Choroid plexus epithelial cell (primary cell): ENCODE measurements around the gene C2CD2L.
"Not testable (repeated sequence)": the region's sequence is repeated elsewhere in the genome, so short reads cannot be mapped to it uniquely, and the experiment has no call there.

ENCODE experiments used
- DNase-seq: peaks from one replicate; pipeline ENCODE4 v3.0.0-alpha.2; 2010; ENCODE audit warnings: low read depth
- H3K4me3 ChIP-seq: 2 replicates; pipeline ENCODE4 v1.5.1; 2011; ENCODE audit warnings: low read depth, mild to moderate bottlenecking, control low read depth, low read length, moderate library complexity
- TF ChIP-seq, protein P1 (sequence below): conservative IDR thresholded peaks from 2 replicates; pipeline ENCODE4 v1.5.1; 2011; ENCODE audit warnings: low read depth, mild to moderate bottlenecking, control low read depth, inconsistent platforms, low read length, moderate library complexity

C2CD2L gene

DNA sequence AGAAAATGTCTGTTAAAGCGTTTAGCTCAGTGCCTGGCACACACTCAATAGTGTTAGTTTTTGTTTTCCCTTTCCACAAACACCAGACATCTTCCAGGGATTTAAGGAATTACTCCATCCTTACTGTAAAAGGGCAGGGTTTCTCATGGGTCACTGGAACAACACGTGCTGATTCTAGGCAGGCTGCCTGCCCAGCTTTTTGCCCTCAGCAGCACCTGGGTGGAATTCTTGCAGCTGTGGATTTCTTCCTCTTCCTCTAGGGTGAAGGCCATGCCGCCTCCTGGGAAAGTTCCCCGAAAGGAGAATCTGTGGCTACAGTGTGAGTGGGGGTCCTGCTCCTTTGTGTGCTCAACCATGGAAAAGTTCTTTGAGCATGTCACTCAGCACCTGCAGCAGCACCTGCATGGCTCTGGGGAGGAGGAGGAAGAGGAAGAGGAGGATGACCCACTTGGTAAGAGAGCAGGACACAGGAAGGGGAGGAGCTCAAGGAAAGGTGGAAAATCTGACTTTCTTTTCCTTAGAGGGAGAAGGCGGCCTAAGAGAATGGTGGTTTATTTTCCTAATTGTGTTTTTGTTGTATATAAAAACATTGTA, 19.6 kb downstream of the C2CD2L start:
- TF ChIP-seq, protein P1, sequence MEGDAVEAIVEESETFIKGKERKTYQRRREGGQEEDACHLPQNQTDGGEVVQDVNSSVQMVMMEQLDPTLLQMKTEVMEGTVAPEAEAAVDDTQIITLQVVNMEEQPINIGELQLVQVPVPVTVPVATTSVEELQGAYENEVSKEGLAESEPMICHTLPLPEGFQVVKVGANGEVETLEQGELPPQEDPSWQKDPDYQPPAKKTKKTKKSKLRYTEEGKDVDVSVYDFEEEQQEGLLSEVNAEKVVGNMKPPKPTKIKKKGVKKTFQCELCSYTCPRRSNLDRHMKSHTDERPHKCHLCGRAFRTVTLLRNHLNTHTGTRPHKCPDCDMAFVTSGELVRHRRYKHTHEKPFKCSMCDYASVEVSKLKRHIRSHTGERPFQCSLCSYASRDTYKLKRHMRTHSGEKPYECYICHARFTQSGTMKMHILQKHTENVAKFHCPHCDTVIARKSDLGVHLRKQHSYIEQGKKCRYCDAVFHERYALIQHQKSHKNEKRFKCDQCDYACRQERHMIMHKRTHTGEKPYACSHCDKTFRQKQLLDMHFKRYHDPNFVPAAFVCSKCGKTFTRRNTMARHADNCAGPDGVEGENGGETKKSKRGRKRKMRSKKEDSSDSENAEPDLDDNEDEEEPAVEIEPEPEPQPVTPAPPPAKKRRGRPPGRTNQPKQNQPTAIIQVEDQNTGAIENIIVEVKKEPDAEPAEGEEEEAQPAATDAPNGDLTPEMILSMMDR: no peak
- no peak for DNase-seq
- no peak overlapping the region for H3K4me3 ChIP-seq

GRCh38 chr11:119130662-119131061, 23.5 kb downstream of the C2CD2L start:
- DNase-seq: peak; percentile 41
- TF ChIP-seq, protein P1: no peak

GRCh38 chr11:119134389-119134978, 27.3 kb downstream of the C2CD2L start:
- TF ChIP-seq, protein P1: peak; percentile 71
- DNase-seq: peak; percentile 30
- no peak overlapping the region for H3K4me3 ChIP-seq

More at GRCh38 chr11:119130662-119131061, 23.5 kb downstream of the C2CD2L start:
- H3K4me3 ChIP-seq: no peak overlapping the region

- not testable (repeated sequence) for H3K4me3 ChIP-seq, DNase-seq
These were observed 32.1 kb downstream of the C2CD2L start for GRCh38 chr11:119139276-119139675.

DNA sequence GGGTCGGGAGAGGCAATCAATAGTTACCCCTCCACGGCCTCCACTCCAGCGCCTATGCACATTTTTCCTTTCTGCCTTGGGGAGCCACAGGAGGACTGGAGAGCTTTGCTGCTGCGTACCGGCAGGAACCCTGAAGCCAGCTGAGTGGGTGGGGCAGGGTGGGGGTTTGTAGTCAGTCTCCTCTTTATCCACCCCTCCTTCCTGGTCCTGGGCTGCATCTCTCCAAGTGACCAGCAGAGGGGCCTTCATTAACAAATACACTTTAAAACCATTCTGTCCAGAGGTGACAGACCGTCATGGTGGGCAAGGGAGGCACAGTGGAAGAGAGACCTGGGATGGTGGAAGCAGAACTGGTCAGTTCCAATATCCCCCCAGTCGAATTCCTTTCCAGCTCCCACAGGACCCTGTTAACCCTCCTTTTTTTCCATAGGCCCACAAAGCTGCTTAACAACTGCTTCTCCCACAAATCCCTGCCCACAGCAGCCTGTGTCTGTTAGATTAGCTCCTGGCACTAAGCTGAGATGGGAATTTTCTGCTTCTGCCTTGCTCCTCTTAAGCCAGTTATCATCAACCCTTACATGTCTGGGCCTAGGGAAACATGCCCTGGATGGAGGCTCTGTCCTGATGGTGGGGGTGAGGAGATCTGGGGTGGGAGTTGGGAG, 37.8 kb downstream of the C2CD2L start:
- TF ChIP-seq, protein P1: peak; percentile 78
- no peak overlapping the region for H3K4me3 ChIP-seq
- peak; percentile 84 for DNase-seq

- no peak overlapping the region for H3K4me3 ChIP-seq
- TF ChIP-seq, protein P1: no peak
- no peak for DNase-seq
These were observed 38.4 kb downstream of the C2CD2L start for GRCh38 chr11:119145551-119145950.

DNA sequence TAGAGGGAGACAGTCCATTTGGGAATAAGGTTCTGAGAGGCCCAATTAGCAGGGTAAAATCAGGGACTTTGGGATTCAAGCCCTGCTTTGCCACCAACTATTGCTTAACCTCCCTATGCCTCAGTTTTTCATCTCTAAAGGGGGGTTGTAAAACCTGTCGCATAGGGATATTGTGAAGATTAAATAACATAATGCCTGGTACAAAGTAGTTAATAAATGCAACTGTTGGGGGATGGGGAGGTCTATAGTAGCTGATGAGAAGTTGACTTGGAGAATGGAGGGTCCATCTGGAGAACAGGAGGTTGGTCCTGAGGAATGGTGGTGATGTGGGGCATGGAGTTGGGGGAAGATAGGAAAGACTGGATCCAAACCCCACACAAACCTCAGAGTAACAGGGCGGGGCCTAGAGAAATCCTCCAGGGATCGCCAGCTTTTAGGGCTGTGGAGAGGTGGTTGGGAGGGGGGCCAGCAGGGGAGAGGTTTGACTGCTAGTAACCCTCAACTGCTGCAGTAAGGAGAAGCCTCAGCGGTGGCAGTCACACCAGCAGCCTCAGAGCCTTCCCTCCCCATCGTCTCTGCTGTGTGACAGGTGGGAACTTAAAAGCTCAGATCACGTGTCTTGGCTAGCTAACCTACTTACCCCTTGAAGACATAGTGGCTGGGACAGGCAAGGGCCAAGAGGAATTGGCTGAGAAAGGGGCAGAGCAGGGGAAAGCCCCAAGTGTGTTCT, 40.6 kb downstream of the C2CD2L start:
- no peak overlapping the region for H3K4me3 ChIP-seq
- DNase-seq: no peak
- TF ChIP-seq, protein P1: no peak
